Activated CD8-positive, alpha-beta memory T cell treated with anti-CD3 and anti-CD28 coated beads, Interleukin-2, amount 50 U/mL, for 1 hour (primary cell): ENCODE data around the gene EHMT1.
A peak's percentile ranks its signal among the peaks of the same experiment; 100 is the strongest.
"Not testable (repeated sequence)": the region's sequence is repeated elsewhere in the genome, so short reads cannot be mapped to it uniquely, and the experiment has no call there.

ENCODE experiments used
- DNase-seq: peaks from one replicate; pipeline ENCODE4 v3.0.0-alpha.2; 2020; ENCODE audit errors: extremely low read depth

EHMT1 gene

GRCh38 chr9:137590469-137591383 is 28.1 kb upstream of the EHMT1 start, which contains the start of gene ZMYND19:
ZMYND19 (minus strand) TSS chr9:137590512; CDS start chr9:137590263, 249 bp downstream.
- peak; percentile 63 for DNase-seq

GRCh38 chr9:137592767-137593166 is 26.0 kb upstream of the EHMT1 start:
- no peak for DNase-seq

DNA sequence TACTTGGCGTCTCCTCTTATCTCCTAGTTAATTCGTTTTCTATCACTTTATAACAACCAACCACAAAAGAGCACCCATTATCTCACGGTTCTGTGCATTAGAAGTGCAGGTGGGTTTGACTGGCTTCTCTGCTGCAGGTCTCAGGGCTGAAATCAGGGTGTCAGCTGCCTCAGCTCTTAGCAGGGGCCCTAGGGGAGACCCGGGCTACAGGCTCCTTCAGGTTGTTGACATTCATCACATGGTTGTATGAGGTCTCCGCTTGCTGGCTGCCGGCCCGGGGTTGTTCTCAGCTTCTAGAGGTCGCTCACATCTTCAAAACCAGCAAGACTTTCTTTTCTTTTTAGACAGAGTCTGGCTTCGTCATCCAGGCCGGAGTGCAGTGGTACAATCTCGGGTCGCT is 25.6 kb upstream of the EHMT1 start:
- no peak for DNase-seq

GRCh38 chr9:137596577-137596976 is 22.2 kb upstream of the EHMT1 start:
- not testable (repeated sequence) for DNase-seq

GRCh38 chr9:137598943-137599342 is 19.9 kb upstream of the EHMT1 start:
- no peak for DNase-seq

GRCh38 chr9:137602661-137603060 is 16.1 kb upstream of the EHMT1 start:
- no peak for DNase-seq

DNA sequence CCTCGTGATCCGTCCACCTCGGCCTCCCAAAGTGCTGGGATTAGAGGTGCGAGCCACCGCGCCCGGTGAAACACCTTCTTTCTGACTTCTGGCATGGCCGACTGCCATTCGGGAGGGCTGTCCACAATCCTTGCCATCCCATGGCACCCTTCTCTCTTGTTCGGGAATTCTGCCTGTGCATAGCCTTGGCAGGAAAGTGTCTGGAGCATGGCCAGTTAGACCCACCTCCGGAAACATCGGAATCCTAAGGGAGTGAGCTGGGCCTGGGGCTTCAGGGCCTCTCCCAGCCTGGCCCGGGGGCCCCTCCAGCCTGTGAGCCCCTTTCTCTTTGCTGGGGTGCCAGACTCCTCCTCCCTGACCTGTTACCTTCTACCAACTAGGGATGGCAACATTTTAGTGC is 14.9 kb upstream of the EHMT1 start:
- DNase-seq: no peak

DNA sequence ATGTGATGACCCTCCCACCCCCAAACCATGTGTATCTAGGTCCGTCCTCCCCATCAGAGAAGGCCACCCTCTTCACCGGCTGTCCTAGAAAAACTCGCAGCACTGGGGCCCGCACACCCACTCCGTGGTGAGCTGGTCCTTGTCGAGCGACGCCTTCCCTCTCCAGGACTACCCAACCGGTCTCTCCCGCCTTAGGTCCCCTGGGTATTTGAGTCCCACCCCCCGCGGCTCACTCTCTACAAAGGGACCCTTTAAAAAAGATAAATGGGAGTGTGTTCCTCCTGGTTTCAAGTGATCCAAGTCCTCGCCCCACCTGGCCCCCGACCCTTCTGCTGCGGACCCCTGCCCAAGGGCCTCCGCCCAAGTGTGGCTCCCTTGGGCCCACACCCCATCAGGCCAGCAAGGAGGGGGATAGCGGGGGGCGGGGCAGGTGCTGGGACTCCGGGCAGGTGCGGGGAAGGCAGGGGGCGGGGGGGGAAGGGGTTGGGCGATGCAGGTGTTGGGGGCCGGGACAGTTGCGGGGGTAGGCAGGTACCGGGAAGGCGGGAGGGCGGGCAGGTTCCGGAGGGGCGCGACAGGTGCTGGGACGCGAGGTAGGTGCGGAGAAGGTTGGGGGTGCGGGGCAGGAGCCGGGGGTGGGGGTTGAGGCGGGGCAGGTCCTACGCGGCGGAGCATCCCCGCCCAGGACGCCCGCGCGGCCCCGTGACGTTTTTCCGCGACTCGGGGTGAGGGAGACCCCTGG is 14.3 kb upstream of the EHMT1 start:
- DNase-seq: no peak

DNA sequence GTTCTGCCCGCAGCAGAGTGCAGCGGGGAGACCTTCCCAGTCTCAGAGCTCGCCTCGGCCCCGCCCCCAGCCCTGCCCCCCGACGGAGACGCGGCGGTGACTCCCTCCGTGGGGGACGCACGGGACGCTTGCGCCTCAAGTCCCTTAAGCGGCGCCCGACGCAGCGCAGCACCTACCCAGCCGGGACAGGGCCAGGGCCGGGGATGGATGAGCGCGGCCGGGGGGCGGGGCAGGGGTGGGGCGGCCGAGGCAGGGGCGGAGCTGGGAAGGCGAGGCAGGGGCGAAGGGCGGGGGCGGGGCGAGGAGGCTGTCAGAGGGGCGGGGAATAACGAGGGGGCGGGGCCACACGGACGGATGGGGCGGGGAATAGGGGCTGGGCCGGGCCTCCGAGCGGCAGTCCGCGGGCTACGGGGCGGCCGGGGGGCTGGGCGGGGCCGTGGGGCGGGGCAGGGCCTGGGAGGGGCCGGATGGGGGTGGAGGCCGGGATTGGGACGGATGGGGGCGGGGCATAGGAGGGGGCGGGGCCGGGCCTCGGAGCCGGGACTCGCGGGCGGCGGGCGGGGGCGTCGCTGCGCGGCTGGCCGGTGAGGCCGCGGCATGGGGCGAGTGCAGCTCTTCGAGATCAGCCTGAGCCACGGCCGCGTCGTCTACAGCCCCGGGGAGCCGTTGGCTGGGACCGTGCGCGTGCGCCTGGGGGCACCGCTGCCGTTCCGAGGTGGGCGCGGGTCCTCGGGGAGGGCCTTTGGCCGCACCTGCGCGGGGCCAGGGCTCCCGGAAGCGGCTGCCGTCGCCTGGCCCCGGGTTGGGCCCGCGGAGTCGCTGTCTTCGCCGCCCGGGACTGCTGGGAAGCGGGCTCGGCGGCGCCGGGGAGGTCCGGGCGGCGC is 13.4 kb upstream of the EHMT1 start, which contains the start of gene ARRDC1:
TSS of gene ARRDC1 (plus strand) at position 566 of the 884 bp plus-strand sequence. CDS start at position 598, 32 bp downstream.
- peak; percentile 87 for DNase-seq

DNA sequence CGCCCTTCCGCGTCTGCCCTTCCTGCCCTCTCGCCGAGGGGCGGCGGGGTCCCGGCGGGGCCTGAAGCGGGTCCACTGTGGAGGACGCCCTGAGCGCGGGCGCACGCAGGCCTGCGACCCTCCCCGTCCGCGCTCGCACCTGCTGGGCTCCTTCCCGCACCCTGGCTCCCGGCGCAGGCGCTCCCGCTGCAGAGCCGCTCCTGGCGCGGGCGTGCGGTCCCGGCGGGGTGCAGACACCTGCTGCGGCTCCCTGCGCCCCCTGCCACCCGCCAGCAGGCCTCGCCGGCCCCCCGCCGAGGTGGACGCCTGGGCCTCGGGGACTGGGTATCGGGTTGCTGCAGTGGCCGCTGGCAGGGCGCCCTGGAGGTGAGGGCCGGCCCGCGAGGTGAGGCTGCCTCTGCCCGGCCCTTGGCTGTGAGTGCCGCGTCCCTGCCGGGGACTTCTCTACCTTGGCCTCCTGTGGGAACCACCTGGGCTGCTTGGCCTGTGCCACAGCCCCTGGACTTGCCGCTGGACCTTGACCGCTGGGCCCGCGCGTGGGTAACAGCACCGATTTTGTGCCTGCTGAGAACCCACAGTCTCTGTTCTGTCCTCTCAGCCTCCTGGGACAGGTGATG is 12.7 kb upstream of the EHMT1 start:
- no peak for DNase-seq

GRCh38 chr9:137606734-137607138 is 12.1 kb upstream of the EHMT1 start:
- DNase-seq: no peak

GRCh38 chr9:137607141-137607857 is 11.5 kb upstream of the EHMT1 start:
- no peak for DNase-seq

DNA sequence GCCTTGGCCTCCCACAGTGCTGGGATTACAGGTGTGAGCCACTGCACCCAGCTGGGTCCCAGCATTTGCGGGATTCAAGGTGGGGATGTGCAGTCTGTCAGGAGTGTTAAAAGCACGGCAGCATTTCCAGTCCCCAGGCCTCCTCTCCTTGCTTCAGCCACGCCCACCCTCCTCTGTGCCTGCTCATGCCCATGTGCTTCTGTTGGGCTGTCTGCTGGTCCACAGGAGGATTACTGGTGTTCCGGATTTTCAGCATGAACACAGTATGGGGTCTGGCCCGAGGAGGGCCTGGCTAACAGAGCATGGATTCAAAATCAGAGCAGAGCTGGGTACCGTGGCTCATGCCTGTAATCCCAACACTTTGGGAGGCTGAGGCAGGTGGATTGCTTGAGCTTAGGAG is 7.9 kb upstream of the EHMT1 start:
- DNase-seq: no peak

- no peak for DNase-seq
Measured at GRCh38 chr9:137611623-137612609, 6.9 kb upstream of the EHMT1 start.

DNA sequence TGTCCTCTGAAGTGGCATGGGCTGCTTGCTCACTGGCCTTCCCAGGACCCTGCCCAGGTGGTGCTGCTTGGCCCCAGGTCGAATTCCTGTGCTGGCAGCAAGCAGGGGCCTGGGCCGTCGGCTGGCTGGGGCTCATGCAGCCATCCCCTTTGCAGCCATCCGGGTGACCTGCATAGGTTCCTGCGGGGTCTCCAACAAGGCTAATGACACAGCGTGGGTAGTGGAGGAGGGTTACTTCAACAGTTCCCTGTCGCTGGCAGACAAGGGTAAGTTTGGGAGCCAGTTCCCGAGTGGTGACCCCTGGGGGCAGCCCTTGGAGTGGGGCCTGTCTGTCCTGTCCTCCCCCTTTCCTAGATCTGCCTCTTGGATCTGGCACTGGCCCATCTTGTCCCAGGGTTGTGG is 6.1 kb upstream of the EHMT1 start:
- DNase-seq: no peak

DNA sequence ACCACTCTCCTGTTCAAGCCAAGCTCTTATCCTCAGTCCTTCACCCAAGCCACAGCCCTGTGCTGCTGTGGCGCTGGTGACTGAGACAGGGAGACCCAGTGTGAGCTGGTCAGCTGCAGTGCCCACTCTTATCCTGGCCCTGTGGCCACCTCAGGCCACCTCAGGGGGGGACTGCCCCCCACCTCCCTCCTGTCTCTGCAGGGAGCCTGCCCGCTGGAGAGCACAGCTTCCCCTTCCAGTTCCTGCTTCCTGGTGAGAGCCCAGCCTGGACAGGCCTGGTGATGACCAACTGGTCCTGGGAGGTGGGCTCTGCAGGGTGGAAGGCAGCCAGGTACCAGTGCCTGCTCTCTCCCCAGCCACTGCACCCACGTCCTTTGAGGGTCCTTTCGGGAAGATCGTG is 5.5 kb upstream of the EHMT1 start:
- no peak for DNase-seq

DNA sequence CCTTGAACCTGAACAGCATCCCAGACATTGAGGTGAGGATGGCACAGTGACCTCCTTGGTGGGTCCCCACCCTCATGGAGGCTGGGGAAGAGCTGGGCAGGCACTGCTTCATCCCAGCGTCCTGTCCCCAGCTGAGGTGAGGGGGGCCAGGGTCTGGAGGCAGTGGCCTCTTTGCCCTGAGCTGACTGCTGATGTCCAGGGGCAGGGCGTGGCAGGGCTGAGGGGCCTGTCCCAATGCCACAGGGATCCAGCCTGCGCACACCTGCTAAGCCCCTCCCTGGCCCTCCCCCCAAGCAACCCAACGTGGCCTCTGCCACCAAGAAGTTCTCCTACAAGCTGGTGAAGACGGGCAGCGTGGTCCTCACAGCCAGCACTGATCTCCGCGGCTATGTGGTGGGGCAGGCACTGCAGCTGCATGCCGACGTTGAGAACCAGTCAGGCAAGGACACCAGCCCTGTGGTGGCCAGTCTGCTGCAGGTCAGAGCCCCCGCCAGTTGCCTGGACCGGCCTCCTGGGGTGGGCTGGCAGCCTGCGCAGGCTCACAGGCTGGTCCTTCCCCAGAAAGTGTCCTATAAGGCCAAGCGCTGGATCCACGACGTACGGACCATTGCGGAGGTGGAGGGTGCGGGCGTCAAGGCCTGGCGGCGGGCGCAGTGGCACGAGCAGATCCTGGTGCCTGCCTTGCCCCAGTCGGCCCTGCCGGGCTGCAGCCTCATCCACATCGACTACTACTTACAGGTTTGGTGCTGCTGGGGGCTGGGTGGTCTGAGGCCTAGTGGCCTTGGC is 4.9 kb upstream of the EHMT1 start:
- DNase-seq: no peak

DNA sequence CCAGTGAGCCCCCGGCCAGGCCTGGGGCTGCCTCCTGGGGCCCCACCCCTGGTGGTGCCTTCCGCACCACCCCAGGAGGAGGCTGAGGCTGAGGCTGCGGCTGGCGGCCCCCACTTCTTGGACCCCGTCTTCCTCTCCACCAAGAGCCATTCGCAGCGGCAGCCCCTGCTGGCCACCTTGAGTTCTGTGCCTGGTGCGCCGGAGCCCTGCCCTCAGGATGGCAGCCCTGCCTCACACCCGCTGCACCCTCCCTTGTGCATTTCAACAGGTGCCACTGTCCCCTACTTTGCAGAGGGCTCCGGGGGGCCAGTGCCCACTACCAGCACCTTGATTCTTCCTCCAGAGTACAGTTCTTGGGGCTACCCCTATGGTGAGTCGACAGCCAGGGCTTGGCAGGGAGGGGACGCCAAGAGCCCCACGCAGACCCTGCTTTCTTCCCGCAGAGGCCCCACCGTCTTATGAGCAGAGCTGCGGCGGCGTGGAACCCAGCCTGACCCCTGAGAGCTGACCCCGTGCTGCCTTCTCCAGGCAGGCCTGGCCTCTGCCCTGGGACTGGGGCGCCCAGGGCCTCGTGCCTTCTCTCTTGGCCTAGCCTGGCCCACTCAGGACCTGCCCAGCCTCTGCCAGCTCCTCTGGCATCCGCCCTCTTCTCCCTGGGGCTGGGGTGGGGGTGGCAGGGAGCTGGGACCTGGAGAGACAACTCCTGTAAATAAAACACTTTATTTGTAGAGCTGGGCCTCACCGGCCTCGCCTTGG is 4.0 kb upstream of the EHMT1 start:
- DNase-seq: no peak
